HG03558 (cell line): ENCODE measurements around the gene PPP1R14B.

ENCODE experiments used
- ATAC-seq: cut with Tn5 transposase; IDR thresholded peaks from one replicate; pipeline ENCODE4 v1.9.1; 2021; ENCODE audit warnings: moderate number of reproducible peaks; ENCODE audit not compliant: unreplicated experiment; ENCODE audit errors: extremely low read depth

PPP1R14B gene, protein sequence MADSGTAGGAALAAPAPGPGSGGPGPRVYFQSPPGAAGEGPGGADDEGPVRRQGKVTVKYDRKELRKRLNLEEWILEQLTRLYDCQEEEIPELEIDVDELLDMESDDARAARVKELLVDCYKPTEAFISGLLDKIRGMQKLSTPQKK

DNA sequence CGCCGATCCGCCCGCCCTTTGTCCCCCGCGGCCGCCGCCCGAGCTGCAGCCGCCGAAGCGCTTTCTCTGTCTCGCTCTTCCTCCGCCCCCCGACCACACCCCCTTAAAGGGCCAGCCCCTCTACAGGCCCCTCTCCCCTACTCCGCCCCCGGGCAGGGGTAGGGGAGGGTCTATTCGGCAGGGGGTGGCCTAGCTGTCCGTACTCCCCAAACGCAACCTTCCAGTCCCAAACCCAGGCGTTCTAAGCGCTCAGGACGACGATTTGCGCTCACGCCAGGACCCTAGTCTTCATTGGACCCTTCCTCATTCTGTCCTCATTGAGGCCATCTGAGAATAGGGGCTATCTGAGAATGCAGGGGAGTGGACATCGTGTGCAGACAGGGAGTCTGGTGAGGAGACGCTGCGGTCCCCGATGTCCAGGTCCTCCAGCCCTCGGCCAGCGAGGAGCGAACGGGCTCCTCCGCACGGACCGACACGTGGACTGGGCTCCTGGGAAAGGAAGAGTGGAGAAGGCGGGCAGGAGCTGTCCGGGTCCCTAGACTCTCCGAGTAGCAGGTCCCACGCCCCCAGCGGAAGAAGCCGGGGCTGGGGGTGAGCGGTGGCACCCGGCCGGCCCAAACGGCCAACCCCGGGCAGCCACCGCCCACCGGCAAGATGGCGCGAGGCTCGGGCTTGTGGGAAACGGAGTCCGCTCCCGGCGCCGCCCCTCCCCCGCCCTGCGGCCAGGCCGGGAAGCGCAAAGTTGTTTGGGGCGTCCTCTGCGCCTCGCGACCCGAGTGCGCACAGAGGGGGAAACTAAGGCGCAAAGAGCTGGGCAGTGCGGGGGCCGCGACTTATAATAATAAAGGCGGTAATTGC is at the start of gene PPP1R14B:
Gene PPP1R14B, minus strand, starts transcription at position 73 of the 858 bp plus-strand sequence. CDS start 270 bp downstream, outside the sequence.
- ATAC-seq: no peak

DNA sequence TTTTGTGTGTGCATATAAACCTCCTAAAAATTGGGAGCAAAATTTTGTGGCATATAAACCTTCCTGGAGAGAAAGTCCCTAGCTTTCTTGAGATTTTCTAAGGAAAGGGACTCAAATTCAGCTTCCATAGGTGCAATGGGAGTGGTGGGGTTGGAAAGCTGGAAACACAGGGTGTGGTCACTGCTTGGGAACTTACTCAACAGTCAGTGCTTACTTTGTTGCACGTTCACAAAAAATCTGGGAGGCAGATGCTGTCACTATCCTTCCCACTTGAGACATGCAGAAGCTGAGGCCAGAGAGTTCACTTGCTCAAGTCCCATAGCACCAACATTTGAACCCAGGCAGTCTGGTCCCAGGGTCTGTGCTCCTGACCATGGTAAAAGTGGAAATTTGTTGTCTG is 49.5 kb upstream of the PPP1R14B start:
- no peak for ATAC-seq

DNA sequence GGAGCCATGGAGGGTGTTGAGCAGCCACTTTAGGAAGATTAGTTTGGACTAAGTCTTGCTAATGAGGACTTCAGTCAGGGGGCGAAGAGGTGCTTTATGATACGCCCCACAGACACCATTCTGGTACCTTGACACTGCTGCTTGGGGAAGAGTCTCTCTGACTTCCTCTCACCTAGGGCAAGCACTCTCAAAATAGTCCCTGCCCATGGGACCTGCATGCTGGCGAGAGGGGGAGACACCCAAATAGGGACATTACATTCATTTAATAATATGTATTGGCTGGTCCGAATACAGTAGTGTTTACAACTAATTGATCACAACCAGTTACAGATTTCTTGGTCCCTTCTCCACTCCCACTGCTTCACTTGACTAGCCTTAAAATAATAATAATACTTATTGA is 49.0 kb upstream of the PPP1R14B start:
- ATAC-seq: no peak

DNA sequence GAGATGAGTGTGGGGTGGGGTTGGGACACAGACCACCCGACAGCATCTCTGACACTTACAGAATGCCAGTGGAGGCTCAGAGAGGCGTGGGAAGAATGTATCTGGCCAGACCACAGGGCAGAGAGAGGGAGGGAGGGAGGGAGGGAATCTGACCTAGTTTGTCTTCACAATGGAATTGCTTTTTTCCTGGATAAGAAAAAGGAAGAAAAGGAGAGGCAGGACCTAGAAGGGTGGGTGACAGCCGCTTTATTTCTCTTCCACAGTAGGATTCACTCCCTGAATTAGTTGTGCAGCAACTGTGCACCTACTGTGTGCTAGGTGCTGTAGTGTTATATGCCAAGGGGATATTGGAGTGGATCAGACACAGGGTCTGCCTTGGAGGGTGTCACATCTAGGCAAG is 48.0 kb upstream of the PPP1R14B start:
- ATAC-seq: no peak

DNA sequence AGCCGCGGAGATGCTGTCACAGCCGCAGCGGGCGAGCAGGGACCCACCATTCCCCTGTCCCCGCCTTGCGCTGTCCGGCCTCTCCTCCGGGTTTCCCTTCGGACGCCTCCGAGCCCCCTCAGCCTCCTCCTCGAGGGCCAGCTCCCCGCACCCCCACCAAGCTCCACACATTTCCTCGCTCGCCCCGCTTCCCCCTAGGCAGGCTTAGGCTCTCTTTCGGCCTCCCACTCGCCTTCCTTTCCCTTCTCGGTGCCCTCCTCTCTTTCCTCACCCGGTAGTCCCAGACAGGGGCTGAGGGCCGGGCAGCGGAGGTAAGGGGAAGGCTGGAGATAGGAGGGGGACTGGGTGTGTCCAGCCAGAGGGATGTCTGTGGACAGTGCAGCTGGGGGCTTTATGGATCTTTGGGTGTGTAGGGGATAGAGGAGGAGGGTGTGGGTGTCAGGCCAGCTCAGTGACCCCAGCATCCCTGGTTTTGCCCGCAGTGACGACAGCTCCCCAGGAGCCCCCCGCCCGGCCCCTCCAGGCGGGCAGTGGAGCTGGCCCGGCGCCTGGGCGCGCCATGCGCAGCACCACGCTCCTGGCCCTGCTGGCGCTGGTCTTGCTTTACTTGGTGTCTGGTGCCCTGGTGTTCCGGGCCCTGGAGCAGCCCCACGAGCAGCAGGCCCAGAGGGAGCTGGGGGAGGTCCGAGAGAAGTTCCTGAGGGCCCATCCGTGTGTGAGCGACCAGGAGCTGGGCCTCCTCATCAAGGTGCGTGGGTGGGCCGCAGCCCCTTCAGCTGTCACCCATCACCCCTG is 45.9 kb upstream of the PPP1R14B start:
- no peak for ATAC-seq

DNA sequence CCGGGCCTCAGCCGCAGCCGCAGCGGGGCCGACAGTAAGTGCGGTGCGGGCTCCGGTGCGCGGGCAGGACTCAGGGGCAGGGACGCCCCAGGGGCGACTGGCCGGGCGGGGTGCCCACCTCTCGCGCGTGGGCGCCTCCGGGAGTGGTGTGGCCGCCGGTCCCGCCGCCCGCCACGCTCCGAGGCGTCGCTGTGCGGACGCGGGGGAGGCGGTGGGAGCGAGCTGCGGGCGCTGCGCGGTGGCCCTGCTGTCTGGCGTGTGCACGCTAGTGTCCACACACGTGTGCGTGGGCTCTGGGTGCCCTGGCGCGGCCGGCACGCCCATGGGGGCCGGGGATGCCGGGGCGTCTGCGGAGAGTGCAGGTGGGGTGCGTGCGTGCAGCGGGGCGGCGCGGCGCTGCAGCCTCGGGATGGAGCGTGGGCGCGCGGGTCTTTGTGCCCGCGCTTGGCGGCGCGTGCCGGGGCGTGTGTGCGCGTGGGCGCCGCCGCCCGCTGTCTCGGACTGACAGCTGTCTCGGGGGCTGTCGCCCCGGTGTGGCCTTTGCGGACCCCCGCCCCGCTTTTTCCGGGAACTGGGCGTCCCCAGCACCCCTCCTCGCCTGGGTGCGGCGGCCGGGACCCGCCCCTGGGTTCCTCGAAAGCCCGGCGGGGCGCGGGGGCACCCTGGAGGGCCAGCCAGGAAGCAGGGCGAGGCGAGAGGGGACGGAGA is 45.2 kb upstream of the PPP1R14B start:
- ATAC-seq: no peak

DNA sequence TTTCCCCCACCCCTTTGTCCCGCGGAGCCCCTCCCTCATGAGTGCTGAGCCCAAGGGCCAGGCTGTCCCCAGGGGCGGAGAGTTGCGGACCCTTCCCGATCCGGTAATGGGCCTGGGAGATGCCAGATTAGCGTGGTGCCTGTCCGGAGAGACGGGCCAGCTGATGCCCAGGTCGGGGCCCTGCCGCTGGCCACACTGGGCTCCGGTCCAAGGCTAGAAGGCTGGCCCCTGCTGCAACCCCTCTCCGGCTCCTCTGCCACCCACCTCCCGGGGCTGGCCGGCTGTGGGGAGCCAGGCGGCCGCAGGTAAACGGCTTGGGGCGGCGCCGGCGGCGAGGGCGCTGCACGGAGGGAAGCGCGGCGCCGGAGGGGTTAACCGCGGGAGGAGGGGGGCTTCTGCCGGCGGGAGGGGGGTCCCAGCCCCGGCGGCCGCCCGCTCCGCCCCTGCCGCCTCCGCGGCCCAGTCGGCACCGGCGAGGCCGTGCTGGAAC is 44.6 kb upstream of the PPP1R14B start, which contains the start of gene KCNK4:
Gene KCNK4, plus strand, starts transcription at position 41 of the 490 bp plus-strand sequence. CDS start 1,717 bp downstream, outside the sequence.
- ATAC-seq: no peak

DNA sequence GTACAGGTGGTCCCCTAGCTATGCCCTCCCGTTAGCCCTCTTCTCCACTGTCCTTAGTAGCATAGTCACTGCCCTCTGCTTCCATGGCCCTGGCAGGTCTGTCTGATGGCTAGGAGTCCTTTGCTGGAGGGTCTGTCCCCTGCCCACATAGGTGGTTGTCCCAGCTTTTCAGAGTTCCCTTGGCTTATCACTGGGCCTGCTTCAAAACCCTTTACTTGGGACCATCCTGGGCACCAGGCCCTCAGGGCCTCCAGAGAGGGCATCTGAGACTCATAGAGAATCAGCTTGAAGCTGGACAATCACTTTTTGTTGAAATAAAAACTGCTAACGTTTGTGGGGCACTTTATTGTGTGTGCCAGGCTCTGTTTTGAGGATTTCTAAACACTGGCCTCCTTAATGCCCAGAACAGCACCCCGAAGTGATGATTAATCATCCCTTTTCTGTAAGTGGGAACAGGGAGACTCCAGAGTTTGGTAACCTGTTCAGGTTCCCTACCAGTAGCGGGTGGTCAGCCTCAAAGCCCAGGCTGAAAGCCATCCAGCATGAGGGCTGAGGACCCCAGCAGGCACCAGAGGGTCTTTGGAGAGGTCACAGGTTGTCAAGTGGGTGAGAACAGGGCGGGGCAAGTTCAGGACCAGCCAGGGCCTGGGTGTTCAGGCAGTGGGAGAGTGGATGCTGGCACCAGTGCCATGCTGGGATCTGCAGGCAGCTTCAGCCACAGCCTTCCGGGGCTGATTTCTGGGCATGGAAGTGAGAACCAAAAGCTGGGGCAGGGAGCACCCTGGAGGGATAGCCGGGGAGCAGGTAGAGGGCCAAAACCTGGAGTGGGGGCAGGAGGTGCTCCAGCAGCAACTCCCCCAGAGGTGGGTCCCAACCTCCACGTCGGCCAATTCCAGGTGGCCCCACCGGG is 43.9 kb upstream of the PPP1R14B start:
- ATAC-seq: no peak

DNA sequence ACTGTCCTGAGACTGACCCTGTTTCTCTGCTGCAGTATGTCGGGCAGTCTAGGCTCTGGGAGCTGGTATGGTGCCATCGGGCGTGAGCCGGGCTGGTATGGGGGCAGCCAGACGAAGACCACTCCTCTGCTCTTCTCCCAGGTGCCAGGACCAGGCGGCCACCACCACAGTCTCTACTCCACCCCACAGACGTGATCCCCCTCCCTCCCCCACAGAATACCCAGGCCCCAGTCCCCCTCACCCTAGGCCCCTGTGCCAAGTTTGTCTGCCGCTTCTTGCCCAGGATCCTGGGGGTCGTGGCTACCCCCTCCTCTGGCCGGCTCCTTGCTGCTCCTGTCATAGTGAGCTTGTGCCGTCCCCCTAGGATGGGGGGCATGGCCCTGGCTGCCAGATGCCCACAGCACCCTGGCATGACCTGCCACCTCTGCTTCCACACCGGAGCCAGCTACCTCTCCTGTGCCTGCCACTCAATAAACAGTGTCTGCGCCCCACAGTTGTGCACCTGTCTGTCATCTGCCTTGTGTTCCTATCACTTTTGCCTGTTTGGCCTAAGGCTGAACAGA is 42.3 kb upstream of the PPP1R14B start:
- no peak for ATAC-seq

DNA sequence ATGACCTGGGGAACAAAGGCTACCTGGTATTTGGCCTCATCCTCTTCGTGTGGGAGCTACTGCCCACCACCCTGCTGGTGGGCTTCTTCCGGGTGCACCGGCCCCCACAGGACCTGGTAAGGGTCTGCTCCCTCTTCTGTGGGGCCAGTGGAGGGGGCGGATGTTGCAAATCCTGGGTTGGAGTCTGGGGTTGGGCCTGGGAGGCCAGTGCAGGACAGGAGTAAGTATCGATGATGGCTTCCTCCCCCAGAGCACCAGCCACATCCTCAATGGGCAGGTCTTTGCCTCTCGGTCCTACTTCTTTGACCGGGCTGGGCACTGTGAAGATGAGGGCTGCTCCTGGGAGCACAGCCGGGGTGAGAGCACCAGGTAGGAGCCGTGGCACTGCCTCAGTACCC is 41.6 kb upstream of the PPP1R14B start:
- no peak for ATAC-seq

DNA sequence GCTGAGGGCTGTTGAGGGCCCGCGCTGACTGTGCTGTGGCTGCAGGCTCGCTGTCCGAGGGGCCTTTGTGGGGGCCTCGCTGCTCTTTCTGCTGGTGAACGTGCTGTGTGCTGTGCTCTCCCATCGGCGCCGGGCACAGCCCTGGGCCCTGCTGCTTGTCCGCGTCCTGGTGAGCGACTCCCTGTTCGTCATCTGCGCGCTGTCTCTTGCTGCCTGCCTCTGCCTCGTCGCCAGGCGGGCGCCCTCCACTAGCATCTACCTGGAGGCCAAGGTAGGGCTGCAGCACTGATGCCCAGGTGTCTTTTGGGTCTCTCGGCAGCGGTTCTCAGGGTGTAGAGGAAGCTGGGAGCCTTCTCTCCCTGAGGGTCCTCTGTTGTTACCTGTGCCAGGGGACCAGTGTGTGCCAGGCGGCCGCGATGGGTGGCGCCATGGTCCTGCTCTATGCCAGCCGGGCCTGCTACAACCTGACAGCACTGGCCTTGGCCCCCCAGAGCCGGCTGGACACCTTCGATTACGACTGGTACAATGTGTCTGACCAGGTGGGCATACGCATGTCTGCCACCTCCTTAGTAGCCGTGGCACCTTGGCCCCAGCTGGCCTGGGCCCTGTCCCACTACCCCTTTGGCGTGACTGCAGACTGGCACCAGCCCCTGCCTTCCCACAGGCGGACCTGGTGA is 41.1 kb upstream of the PPP1R14B start:
- no peak for ATAC-seq

DNA sequence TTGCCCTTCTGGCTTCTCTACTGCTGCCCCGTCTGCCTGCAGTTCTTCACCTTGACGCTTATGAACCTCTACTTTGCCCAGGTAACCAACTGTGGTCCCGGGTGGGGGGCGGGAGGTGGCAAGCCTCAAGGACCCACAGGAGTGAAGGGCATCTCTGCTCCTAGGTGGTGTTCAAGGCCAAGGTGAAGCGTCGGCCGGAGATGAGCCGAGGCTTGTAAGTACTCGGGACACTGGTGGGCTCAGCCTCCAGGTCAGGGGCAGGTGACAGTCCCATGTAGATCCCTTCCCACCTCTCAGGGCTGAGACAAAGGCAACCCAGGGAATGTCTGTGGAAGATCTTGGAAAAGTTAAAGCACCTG is 40.0 kb upstream of the PPP1R14B start:
- no peak for ATAC-seq

DNA sequence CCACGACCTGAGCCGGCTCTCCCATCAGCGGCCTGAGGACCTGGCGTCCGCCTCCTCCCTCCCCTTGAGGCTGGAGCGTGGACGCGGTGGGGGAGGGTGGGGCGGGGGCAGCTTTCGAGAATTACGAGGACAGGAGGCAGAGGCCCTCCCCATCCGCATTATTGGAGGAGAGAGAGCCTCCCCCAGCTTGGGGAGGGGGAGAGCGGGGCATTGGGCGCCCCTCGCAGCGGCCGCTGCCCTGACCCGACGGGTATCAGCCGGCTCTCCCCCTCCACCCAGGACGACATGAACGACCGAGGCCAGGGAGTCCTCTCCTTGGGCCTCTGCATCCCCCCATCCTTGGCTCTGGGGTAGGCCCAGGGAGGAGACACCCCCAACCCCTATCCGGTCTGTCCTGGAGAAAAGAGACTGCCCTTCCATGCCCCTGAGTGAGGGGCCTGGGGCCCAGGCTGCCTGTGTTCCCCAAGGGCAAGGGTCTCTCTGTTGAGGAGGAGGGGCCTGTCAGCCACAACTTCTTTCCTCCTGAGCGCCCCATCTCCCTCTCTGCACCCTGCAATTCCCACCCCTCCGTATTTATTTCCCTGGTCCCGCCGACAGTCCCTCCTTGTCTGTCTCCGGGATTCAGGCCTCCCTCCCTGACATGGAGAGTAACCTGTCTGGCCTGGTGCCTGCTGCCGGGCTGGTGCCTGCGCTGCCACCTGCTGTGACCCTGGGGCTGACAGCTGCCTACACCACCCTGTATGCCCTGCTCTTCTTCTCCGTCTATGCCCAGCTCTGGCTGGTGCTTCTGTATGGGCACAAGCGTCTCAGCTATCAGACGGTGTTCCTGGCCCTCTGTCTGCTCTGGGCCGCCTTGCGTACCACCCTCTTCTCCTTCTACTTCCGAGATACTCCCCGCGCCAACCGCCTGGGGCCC is 39.4 kb upstream of the PPP1R14B start:
- no peak for ATAC-seq

DNA sequence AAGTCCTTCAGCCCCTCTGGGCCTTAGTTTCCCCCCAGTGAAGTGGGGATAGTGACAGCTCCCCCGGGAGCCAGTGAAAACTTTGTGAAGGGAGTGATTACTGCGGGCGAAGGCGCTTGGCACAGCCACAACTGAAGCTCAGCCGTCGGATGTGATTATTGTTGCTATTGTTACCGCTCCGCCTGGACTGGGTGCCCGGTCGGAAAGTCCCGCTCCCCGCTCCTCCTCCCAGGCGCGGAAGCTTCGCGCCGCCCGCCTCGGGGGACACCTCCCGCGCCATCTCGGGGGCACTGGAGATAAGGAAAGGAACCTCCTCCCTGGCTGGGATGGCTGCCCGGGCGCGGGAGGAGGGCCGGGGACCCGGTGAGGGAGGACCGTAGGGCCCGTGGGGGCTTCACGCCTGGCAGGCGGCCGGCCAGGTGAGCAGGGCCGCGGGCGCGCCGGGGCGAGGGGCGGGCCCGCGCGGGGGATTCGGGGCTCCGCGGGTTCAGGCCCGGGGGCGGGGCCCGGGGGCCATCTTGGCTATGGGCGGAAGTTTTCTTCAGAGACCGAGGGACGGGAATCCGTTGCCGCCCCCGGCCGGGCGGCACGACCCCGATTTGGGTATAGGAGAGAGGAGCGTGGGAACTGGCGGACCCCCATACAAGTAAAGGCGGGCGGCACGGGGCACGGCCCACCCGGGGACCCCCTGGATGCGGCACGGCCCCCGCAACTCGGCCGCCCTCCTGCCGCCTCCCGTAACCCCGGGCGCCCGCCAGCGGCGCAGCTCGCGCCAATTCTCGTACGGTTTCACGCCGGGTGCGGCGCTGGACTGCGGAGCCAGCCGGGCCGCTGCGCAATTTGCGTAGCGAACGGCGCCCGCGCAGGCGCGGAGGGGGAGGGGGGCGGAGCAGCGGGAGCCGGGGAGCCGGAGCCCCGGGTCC is 38.5 kb upstream of the PPP1R14B start, which contains the start of gene GPR137:
Gene GPR137, plus strand, starts transcription at position 887 of the 923 bp plus-strand sequence. CDS start 677 bp downstream, outside the sequence.
- peak; percentile 33 for ATAC-seq

DNA sequence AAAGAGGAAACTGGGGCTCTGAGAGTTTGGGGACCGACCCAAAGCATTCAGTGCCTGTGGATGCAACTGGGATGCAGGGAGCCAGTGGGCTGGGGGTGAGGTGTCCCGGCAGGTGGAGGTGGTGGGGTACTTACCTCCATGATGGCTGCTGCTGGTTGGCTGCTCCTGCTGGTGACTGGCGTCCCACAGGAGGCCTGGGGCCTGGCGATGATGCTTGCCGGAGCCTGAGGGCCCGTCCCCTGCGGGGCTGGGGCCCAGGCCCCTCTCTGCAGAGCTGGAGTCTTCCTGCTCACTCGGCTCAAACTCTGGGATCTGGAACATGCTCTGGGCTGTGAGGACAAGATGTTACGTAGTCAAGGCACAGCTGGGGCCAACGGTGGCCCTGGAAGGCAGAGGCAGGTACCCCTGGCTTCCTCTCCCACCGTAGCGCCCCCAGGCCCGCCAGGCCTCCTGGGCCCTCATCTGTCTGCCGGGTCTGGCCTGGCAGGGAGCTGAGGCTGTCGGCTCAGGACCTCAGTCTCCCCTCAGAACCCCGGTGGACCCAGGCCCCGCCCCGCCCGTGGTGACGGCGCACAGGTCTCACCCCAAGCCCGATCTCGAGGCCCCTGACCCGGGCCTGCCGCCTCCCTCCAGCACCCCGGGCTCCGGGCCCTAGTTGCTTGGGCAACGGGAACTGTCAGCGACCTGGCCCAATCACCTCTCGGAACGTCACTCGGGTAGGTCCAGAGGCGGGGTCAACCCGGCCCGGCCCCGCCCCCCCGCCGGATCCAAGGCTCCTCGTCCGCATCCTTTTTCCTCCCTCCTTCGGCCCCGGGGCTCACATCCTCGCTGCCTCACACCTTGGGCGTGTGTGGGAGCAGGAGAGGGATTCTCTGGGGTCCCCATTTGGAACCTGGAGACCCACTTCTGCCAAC is 37.6 kb upstream of the PPP1R14B start, which contains the start of gene BAD:
Gene BAD, minus strand, starts transcription at position 618 of the 914 bp plus-strand sequence. Its CDS starts 297 bp downstream, at position 321.
- peak; percentile 40 for ATAC-seq
